ENCODE measurements around the gene KPNA4. TPM values are rescaled to one million over a fixed set of nuclear protein-coding genes. Genes with fewer than 3 reads are reported as not detected.

KPNA4 gene
- total RNA-seq: 44.1 and 45.5 TPM in 2 replicates

GRCh38 chr3:160565442-160566403 lies at the start of gene KPNA4:
Gene KPNA4, minus strand, starts transcription at chr3:160565571. Its CDS starts 289 bp downstream, at chr3:160565282.

DNA sequence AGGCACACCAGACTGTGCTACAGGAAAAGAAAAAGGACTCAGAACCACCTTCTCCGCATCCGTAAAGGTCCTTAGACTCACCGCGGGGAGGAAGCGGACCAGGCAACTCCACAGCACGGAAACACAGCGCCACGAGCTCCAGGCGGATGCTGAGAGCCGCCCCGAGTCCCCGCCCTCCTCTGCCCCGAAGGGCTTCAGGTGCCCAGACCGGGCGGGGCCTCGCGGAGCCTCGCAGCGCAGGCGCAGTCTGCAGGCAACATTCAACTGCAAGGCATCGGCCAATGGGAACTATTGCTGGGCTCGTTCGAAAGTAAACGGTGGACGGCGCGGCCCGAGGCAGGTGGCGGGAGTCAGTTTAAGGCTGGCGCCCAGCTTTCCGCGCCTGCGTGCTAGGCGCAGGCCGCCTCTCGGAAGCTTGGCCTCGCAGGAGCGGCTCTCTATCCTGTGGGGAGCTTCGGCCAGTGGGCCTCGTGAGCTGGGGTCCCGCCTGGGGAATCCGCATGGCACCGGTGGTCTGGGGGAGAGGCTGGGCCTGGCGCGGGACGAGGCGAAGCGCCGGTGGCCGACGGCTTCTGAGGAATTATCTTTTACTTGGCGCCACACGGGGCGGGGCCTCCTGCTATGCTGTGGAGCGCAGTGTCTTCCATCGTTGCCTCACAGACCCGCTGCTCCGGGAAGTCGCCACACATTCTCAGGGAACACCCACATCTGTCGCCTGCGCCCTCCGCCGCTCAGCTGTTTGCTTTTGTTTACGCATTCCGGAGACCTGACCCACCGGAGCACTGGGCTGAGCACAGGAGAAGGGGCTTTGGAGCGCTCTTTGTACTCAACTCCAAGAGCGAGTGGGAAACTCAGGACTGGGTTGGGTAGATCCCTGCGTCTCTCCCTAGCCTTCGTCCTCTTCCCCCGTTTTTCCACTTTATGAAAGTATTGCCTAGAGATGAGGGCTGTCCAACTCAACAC lies 115.5 kb downstream of the KPNA4 start, which contains the start of gene TRIM59:
Gene TRIM59 (minus strand): TSS at position 151 of the 963 bp plus-strand sequence. CDS start 10,603 bp downstream, outside the sequence.

Small RNA genes lying within 50 kb of the gene (small RNA-seq; reads per million reads assigned to genes)
- not detected for gene RNU7-136P

Other genes with a start within 250 kb of the KPNA4 start
- gene IFT80, start 166.3 kb downstream of the KPNA4 start, total RNA-seq: 83.2 and 83.9 TPM in 2 replicates
- 39.8 and 42.4 TPM in 2 replicates for gene SMC4, start 165.9 kb downstream of the KPNA4 start, total RNA-seq
- 37.0 and 42.7 TPM in 2 replicates for gene TRIM59, start 115.8 kb downstream of the KPNA4 start, total RNA-seq
- gene ARL14, start 111.6 kb upstream of the KPNA4 start, total RNA-seq: not detected in 2 replicates
- 6.0 and 6.7 TPM in 2 replicates for gene PPM1L, start 190.7 kb upstream of the KPNA4 start, total RNA-seq

All from hair follicle dermal papilla cell (primary cell).